Measurements from ENCODE around the gene NR2C2AP.
A peak's percentile ranks its signal among the peaks of the same experiment; 100 is the strongest.
"Not testable (repeated sequence)": the region's sequence is repeated elsewhere in the genome, so short reads cannot be mapped to it uniquely, and the experiment has no call there.

Gene NR2C2AP

DNA sequence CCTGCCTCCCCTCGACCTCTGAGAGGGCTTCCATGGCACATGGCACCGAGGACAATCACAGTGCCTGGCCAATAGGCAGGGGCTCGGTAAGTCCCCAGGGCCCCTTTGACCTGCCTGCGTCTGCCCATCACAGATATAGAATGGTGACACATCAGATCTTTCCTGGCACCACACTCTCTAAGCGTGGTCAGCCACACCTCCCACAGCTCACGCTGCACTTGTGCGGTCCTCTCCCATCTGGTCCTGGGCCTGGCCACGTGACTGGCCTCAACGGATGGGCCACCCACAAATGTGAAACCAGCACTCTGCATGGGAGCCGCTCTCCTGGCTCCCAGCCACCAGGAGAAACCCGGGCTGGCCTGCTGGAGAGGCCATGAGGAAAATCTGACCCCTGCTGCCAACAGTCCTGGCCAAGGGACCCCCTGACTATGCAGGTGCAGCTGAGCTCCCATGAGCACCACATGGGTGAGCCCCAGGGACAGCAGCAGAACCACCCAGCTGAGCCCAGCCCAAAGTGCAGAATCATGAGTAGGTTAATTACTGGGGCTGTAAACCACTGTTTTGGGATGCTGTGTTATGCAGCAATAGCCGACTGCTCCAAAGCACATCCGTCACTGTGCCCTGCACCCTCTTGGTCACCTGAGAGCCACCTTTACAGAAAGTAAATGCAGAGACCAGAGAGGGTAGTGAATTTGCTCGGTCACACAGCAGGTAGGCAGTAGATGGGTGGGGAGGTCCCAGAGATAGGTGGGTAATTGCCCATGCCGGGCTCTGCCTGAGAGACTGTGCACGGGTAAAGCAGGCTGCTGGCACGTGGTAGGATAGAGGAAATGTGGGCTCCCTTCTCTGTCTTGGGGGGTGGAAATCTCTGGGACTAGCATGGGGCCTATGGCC lies 23.4 kb downstream of the NR2C2AP start:
- Mint-ChIP-seq H3K4me3 (no peak overlapping the region), H3K36me3 (peaks cover 56% of the 10 kb centered on the region), H3K4me1 (peaks cover 15% of the 10 kb centered on the region), H3K27me3 (no peaks in the 10 kb centered on the region), H3K27ac (no peak overlapping the region), H3K9me3 (no peaks in the 10 kb centered on the region)
- no peak for ATAC-seq

DNA sequence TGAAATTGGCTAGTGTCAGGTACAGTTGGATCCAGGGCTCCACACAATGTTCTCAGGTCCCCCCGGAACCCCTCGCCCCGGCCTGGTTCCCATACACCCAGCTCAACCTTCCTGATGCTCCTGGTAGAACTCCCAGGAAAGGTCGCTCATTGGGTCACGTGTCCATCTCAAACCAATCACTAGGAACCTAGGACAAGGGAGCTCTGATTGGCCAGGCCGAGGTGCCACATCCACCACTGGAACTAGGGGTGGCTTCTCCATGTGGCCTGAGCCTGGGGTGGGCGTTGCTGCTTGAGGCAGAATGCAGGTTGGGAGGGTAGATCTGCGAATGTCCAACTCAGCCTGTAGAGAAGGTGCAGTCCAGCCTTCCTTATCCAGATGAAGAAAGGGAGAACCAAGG lies 26.3 kb downstream of the NR2C2AP start:
- ATAC-seq, result no peak
- Mint-ChIP-seq H3K9me3 (no peaks in the 10 kb centered on the region), H3K4me3 (no peak overlapping the region), H3K36me3 (peaks cover 57% of the 10 kb centered on the region), H3K27ac (no peak overlapping the region), H3K27me3 (peaks cover 1% of the 10 kb centered on the region), H3K4me1 (peaks cover 6% of the 10 kb centered on the region)

DNA sequence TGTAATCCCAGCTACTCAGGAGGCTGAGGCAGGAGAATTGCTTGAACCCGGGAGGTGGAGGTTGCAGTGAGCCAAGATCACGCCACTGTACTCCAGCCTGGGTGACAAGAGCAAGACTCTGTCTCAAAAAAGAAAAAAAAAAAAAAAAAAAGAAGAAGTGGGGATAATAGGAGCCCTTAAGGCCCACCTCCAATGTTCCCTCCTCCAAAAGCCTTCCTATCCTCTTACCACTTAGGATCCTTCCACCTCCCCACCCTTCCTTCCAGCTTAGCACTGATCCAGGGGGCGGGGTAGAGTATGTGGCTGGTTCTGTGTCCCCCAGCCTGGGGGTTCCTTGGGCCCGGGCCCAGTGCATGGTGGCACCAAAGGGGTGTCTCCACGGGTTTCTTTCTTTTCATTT lies 30.0 kb downstream of the NR2C2AP start:
- Mint-ChIP-seq H3K36me3 (peaks cover 39% of the 10 kb centered on the region), H3K27me3 (peaks cover 34% of the 10 kb centered on the region), H3K4me1 (peaks cover 37% of the 10 kb centered on the region)
- not testable (repeated sequence) for ATAC-seq, H3K27ac Mint-ChIP-seq, H3K4me3 Mint-ChIP-seq, H3K9me3 Mint-ChIP-seq

DNA sequence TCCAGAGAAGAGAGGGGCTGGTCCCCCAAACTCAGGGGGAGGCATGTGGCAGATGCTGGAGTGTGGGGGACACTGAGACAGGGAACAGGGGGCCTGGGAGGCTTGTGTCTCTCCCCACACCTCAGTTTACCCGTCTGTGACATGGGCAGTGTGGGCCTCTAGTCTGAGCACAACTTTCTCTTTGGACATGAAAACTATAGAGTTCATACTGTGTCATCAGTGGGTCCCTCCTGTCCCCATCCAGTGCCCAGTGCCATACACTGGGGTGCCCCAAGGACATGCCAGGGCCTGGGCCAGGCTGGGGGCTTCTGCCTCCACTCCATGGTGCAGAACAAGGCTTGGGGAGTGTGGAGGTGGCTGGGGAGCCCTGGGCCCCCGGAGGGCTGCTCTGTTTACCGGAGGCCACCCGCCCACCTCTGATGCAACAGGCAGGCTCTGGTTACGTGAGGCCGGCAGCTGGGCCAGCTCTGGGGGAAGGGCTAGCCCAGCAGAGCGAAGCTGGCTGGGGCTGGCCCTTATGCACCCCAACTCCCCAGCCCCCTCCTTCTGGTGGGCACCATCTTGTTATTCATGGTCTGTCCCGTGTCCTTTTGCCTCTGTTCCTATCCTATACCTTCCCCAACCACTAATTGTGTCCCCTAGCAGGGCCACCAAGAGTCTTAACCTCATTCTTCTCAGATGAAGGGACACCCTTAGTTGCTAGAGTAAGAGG lies 31.2 kb downstream of the NR2C2AP start:
- Mint-ChIP-seq H3K27ac (no peak overlapping the region), H3K36me3 (peaks cover 29% of the 10 kb centered on the region), H3K27me3 (peaks cover 34% of the 10 kb centered on the region), H3K9me3 (no peaks in the 10 kb centered on the region), H3K4me3 (no peak overlapping the region), H3K4me1 (peaks cover 37% of the 10 kb centered on the region)
- no peak for ATAC-seq

DNA sequence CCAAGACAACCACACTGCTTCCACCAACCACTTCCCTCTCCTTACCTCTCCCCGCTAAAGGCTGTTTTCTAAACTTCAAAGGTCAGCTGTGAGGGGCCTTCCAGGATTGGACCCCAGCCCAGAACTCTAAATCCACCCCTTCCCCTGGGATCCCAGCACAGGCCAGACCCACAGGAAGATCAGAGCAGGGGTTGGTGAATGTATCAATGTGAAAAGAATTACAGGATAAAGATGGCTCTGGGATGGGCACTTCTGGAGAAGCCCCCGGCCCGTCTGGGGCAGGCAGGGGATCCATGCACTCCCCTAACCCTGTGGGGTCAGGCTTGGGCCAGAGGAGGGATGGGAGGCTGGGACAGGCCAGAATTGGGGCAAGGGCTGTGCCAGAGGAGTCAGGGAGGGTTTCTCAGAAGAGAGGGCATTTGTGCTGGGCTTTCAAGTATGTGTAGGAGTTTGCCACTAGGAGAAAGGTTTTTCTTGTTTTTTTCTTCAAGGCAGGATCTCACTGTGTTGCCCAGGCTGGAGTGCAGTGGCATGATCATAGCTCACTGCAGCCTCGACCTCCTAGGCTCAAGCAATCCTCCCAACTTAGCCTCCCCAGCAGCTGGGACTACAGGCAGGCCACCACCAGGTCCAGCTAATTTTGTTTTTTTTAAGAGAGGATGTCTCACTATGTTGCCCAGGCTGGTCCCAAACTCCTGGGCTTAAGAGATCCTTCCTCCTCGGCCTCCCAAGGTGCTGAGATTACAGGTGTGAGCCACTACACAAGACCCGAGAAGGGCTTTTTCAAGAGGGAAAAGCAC lies 32.1 kb downstream of the NR2C2AP start:
- H3K27me3 Mint-ChIP-seq, result peaks cover 34% of the 10 kb centered on the region

DNA sequence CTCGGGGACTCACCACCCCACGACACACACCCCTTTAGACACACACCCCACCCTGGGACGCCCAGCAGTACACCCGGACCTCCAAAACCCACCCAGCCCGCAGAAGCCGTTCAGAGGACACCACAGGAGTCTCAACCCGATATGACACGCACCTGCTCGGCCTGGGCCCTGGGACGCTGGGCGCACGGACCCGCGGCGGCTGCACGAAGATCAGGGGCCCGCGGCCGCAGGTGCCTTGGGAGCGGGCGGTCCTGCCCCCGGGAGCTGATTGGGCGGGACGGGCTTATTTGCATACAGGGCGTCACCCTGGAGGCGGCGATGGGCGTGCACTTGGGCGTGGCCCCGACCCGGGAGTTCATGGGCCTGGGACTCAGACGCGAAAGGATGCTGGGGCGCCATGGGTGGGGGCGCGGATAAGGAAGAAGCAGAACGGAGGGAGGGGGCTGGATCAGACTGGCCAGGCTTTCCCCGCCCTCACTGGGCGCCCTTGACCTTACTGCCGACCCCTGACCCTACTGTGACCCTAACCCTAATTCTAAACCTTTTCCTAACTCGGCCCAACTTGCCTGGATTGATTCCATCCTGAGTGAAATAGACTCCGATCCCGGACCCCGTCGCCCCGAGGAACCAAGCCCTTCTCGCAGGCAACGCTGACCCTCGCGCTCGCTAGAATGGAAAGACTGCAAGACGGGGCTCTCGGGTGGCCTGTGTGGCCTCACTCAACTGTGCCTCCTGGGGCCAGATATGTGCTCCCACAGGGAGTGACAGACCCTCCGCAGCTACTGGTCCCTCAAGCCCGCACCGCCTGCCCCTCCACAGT lies 33.0 kb downstream of the NR2C2AP start, which contains the start of gene MEF2B:
MEF2B (minus strand) TSS at position 211 of the 820 bp plus-strand sequence. CDS start 19,528 bp downstream, outside the sequence.
- peak; percentile 94 for ATAC-seq

More for the DNA sequence above, 32.1 kb downstream of the NR2C2AP start:
- no peak for ATAC-seq
- peaks cover 37% of the 10 kb centered on the region for H3K4me1 Mint-ChIP-seq
- peak overlapping the region; percentile 37 for H3K4me3 Mint-ChIP-seq
- H3K9me3 Mint-ChIP-seq, result no peaks in the 10 kb centered on the region
- no peak overlapping the region for H3K27ac Mint-ChIP-seq
- H3K36me3 Mint-ChIP-seq, result peaks cover 20% of the 10 kb centered on the region

DNA sequence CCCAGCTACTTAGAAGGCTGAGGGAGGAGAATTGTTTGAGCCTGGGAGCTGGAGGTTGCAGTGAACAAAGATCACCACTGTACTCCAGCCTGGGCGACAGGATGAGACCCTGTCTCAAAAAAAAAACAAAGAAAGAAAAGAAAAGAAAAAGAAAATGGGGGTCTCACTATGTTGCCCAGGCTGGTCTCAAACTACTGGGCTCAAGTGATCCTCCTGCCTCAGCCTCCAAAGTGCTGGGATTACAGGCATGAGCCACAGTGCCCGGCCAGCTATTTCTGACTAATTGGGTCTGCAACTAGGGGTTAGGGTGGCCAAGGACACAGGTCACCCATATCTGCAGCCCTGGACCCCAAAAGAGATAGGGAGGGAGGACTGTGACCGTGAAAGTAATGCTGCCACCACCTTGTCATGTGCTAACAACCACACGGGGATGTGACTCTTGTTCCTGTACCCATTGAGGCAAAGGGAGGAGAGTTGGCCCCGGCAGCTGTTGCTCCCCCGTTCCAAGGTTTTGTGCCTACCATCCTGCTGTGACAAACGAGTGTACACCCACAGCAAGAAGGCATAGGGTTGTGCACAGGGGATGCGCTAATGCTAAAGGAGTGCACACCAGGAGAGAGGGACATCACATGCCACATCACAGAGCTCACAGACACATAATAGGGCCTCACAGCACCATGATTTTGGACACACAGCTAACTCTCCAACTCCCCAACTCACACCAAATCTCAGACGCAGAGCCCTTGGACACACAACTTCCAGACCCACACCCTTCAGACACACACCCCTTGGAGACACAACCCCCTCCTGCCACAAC lies 33.8 kb downstream of the NR2C2AP start:
- H3K27me3 Mint-ChIP-seq, result peaks cover 34% of the 10 kb centered on the region
- H3K9me3 Mint-ChIP-seq, result no peaks in the 10 kb centered on the region
- peak overlapping the region; percentile 33 for H3K27ac Mint-ChIP-seq
- ATAC-seq, result no peak
- H3K4me1 Mint-ChIP-seq, result peaks cover 31% of the 10 kb centered on the region
- H3K36me3 Mint-ChIP-seq, result peaks cover 24% of the 10 kb centered on the region
- H3K4me3 Mint-ChIP-seq, result peak overlapping the region; percentile 71

More for the DNA sequence above, 33.0 kb downstream of the NR2C2AP start, which contains the start of gene MEF2B:
- H3K4me1 Mint-ChIP-seq, result peaks cover 37% of the 10 kb centered on the region
- peak within 1 kb of the TSS; percentile 71 for H3K4me3 Mint-ChIP-seq
- no peaks in the 10 kb centered on the region for H3K9me3 Mint-ChIP-seq
- H3K36me3 Mint-ChIP-seq, result peaks cover 18% of the 10 kb centered on the region
- H3K27me3 Mint-ChIP-seq, result peaks cover 34% of the 10 kb centered on the region
- peak within 1 kb of the TSS; percentile 33 for H3K27ac Mint-ChIP-seq

DNA sequence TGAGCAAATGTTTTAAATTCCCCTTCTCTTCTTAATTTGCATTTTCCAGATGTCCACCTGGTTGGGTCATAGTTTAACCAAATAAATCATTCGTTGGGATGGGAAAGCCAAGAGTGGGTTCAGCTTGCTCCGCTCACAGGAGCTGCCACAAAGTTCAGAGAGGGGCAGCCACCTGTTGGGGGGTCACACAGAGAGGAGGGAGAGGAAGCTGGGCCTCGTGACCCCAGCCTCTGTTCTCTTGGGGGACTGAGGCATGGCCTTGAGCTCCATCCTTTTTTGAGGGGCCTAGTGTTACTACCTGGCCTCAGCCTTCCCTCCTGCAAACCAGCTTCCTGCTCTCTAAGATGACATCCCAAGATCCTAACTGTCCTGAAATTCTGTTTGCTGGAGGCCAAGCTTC lies 35.6 kb downstream of the NR2C2AP start:
- Mint-ChIP-seq H3K4me3 (no peak overlapping the region), H3K4me1 (peaks cover 31% of the 10 kb centered on the region), H3K27ac (no peak overlapping the region), H3K27me3 (peaks cover 34% of the 10 kb centered on the region), H3K36me3 (peaks cover 18% of the 10 kb centered on the region), H3K9me3 (no peaks in the 10 kb centered on the region)
- no peak for ATAC-seq

DNA sequence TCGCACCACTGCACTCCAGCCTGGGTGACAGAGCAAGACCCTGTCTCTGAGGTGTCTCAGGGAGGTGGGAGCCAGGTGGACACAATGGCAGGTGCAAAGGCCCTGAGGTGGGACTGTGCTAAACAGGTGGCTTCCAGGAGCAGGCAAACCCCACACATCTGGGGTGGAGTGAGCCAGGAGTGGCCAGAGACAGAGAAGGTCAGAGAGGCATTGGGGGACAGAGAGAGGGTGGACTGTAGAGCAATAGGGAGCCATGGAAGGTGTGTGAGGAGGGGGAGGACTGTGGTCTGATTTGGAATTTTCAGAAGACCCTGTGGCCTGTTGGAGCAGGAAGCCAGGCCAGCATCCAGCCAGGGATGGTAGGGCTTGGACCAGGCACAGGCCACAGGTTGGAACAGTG lies 37.8 kb downstream of the NR2C2AP start:
- H3K4me1 Mint-ChIP-seq, result peaks cover 26% of the 10 kb centered on the region
- ATAC-seq, result no peak
- H3K4me3 Mint-ChIP-seq, result no peak overlapping the region
- peaks cover 7% of the 10 kb centered on the region for H3K36me3 Mint-ChIP-seq
- peaks cover 17% of the 10 kb centered on the region for H3K27me3 Mint-ChIP-seq
- peak overlapping the region; percentile 29 for H3K27ac Mint-ChIP-seq
- no peaks in the 10 kb centered on the region for H3K9me3 Mint-ChIP-seq

DNA sequence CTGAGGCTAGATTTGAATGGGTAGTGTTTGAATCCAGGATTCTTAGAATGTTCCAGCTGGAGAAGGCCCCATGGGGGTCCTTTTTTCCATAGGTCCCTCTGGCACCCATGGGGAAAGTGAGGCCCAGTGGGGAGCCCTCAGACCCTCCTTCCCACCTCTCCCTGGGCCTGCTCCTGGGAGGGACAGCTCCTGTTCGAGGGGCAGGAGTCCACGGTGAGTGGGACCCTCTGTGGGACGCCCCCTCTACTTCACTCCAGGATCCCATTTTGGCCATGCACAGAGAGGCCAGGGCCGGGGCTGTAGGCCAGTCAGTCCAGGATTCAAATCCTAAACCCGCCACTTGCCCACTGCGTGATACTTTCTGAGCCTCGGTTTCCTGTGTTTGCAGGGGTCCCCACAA lies 40.7 kb downstream of the NR2C2AP start:
- no peak for ATAC-seq
- Mint-ChIP-seq H3K27me3 (no peaks in the 10 kb centered on the region), H3K36me3 (peaks cover 7% of the 10 kb centered on the region), H3K27ac (peak overlapping the region; percentile 30), H3K4me3 (no peak overlapping the region), H3K4me1 (peaks cover 18% of the 10 kb centered on the region), H3K9me3 (no peaks in the 10 kb centered on the region)

DNA sequence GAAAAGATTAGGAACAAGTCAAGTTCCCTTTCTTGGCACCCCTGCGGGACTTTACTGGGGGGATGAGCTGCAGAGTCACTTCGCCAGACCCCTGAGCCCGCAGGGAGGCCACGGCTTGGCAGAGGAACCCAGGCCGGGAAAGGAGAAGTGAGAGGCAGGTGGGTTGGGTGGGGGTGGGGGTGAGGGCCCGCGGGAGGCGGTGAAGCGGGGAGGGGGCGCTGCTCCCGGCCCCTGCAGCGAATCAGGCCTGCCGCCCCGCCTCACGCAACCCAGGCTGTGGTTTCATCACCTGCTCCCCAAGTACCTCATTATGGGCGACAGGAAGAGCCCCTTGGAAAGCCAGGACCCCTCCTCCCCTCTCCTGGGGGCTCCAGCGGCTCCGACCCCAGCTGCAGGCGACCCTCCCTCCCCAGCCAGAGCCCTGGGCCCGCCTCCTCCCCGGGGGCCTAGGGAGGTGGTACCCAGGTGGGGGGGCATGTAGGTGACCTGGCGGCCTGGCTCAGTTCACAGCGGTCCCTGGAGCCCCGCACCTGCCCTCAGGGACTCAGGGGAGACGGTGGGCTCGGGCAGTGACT lies 42.7 kb downstream of the NR2C2AP start:
- Mint-ChIP-seq H3K36me3 (peaks cover 14% of the 10 kb centered on the region), H3K27ac (peak overlapping the region; percentile 30), H3K27me3 (no peaks in the 10 kb centered on the region), H3K4me1 (peaks cover 24% of the 10 kb centered on the region), H3K9me3 (peaks cover 4% of the 10 kb centered on the region), H3K4me3 (no peak overlapping the region)
- ATAC-seq, result peak; percentile 85

DNA sequence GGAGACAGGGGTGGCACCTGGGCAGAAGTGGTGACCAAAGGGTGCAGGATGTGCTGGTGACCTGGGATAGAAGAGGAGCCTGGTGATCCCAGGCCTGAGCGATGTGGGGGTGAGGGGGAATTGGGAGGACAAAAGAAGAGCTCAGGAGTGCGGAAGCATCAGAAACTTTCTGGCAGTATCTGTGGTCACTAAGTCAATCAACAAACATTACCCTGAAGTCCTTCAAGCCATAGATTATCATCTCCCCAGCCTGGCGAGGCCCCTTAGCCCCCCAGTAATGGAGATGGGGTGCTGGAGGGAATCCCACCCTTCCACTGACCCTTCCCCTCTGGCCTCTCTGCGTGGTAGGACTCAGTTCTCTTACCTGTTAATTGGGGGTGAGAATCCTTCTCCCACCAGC lies 43.7 kb downstream of the NR2C2AP start:
- ATAC-seq, result no peak
- H3K36me3 Mint-ChIP-seq, result peaks cover 16% of the 10 kb centered on the region
- H3K27me3 Mint-ChIP-seq, result no peaks in the 10 kb centered on the region
- H3K9me3 Mint-ChIP-seq, result peaks cover 8% of the 10 kb centered on the region
- peaks cover 34% of the 10 kb centered on the region for H3K4me1 Mint-ChIP-seq
- no peak overlapping the region for H3K4me3 Mint-ChIP-seq
- peak overlapping the region; percentile 52 for H3K27ac Mint-ChIP-seq

DNA sequence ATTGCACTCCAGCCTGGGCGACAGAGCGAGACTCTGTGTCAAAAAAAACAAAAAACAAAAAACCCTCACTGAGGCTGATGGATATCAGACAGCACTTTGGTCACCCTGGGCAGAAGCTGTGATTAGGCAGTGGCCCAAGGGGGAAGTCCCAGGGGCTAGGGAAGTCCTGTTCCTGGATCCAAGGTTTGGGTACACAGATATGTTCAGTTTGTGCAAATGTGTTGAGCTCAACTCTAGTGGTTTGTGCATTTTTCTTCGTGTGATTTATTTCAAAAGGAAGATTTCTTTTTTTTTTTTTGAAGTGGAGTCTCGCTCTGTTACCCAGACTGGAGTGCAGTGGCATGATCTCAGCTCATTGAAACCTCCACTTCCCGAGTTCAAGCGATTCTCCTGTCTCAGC lies 45.4 kb downstream of the NR2C2AP start:
- H3K4me1 Mint-ChIP-seq, result peaks cover 42% of the 10 kb centered on the region
- H3K27me3 Mint-ChIP-seq, result no peaks in the 10 kb centered on the region

More for the DNA sequence above, 45.4 kb downstream of the NR2C2AP start:
- peaks cover 8% of the 10 kb centered on the region for H3K9me3 Mint-ChIP-seq
- H3K4me3 Mint-ChIP-seq, result no peak overlapping the region
- H3K36me3 Mint-ChIP-seq, result peaks cover 18% of the 10 kb centered on the region
- no peak for ATAC-seq
- no peak overlapping the region for H3K27ac Mint-ChIP-seq

Data from stimulated activated memory B cell treated with anti-CD40 and anti-IgM and Interleukin-4, amounts not matched to agents 10 μg/mL and 1 μg/mL and 100 μg/mL, for 72 hours (primary cell).